K562 (cell line): ENCODE results near the gene FIG4. TPM values are rescaled to one million over a fixed set of nuclear protein-coding genes. Genes with fewer than 3 reads are reported as not detected.
"Not testable (repeated sequence)": the region's sequence is repeated elsewhere in the genome, so short reads cannot be mapped to it uniquely, and the experiment has no call there.

Experiments
- ATAC-seq: fragments of 200-7000 bp; cut with Tn5 transposase; 3 replicates; pipeline ENCODE4 v1.9.1; 2020; ENCODE audit warnings: moderate library complexity
- BruUV-seq: library from RNA; stranded (reverse); fragments of 400-500 nt; replicated peaks from 2 replicates; lab custom pipeline; 2021; lab: Mats Ljungman, UMichigan
- CTCF ChIA-PET: fragments of 300-600 bp; formaldehyde crosslinking; extraction: SDS; loops from one replicate; lab custom pipeline; 2021; ENCODE audit warnings: low intra/inter-chr PET ratio; lab: Yijun Ruan, JAX
- POLR2A ChIA-PET: fragments of 300-600, 350-650 bp; sonication (Branson Sonifier 250); formaldehyde crosslinking; extraction: SDS; loops from one replicate; lab custom pipeline; 2021; ENCODE audit warnings: antibody characterized with exemption, inconsistent platforms; lab: Yijun Ruan, JAX
- DNase-seq, 4 experiments: peaks; one replicate each; pipeline versions ENCODE4 v3.0.0 to v3.0.0-alpha.2; 2011 to 2018; ENCODE audit warnings: low spot score in 3 of 4, mixed read lengths in 3 of 4; ENCODE audit errors: extremely low read depth in 1 of 4
- FAIRE-seq: peaks from 2 replicates; lab custom pipeline; 2011; peaks lifted over from hg19 to GRCh38; lab: Jason Lieb, UNC
- H2AFZ ChIP-seq: 2 replicates; pipeline ENCODE4 v1.6.0; 2011; ENCODE audit warnings: low read depth, low read length, control low read depth, inconsistent platforms
- H3K27ac ChIP-seq: fragments of 200-600 bp; 3 replicates; pipeline ENCODE4 v1.8.0; 2011; ENCODE audit warnings: low read depth, mild to moderate bottlenecking, control low read depth, inconsistent platforms, low read length, moderate library complexity, mixed read lengths; ENCODE audit errors: extremely low read depth
- H3K27me3 ChIP-seq, 2 experiments: fragments of 300-600 bp in 1 of 2; 2 replicates in 1 of 2; 3 replicates in 1 of 2; pipeline versions ENCODE4 v1.6.0 to v1.8.0; 2011; ENCODE audit warnings: inconsistent platforms in 2 of 2, low read length in 2 of 2, mild to moderate bottlenecking in 1 of 2, mixed read lengths in 1 of 2, moderate library complexity in 1 of 2; ENCODE audit not compliant: control insufficient read depth in 2 of 2, insufficient read depth in 2 of 2
- H3K36me3 ChIP-seq: fragments of 300-600 bp; 3 replicates; pipeline ENCODE4 v1.8.0; 2011; ENCODE audit warnings: mild to moderate bottlenecking, low read length, inconsistent platforms; ENCODE audit not compliant: control insufficient read depth, insufficient read depth
- H3K4me1 ChIP-seq, 2 experiments: fragments of 200-600 bp in 1 of 2; replicated peaks in 1 of 2; 2 replicates in 1 of 2; 3 replicates in 1 of 2; pipeline versions ENCODE4 v1.5.1 to v1.8.0; 2011; ENCODE audit warnings: inconsistent platforms in 2 of 2, low read length in 2 of 2, mild to moderate bottlenecking in 1 of 2, mixed read lengths in 1 of 2, moderate library complexity in 1 of 2; ENCODE audit not compliant: control insufficient read depth in 2 of 2, insufficient read depth in 2 of 2
- H3K4me2 ChIP-seq: 2 replicates; pipeline ENCODE4 v1.6.1; 2011; ENCODE audit warnings: low read length, control low read depth, inconsistent platforms, mixed read lengths; ENCODE audit not compliant: insufficient read depth
- H3K4me3 ChIP-seq: fragments of 200-600 bp; sonication (generic), shearing (Covaris generic); 2 replicates; pipeline ENCODE4 v1.5.1; 2016; ENCODE audit warnings: control low read depth, inconsistent platforms
- H3K79me2 ChIP-seq: fragments of 200-600 bp; 3 replicates; pipeline ENCODE4 v1.8.0; 2011; ENCODE audit warnings: low read length, inconsistent platforms; ENCODE audit not compliant: control insufficient read depth, insufficient read depth
- H3K9ac ChIP-seq, 2 experiments: 2 replicates each; pipeline versions ENCODE4 v1.6.0 to v1.6.1; 2011; ENCODE audit warnings: low read depth in 2 of 2, low read length in 2 of 2, control low read depth in 1 of 2, inconsistent platforms in 1 of 2, mild to moderate bottlenecking in 1 of 2, mixed read lengths in 1 of 2; ENCODE audit not compliant: insufficient read depth in 1 of 2
- H3K9me1 ChIP-seq: one replicate; pipeline ENCODE4 v1.6.0; 2011; ENCODE audit warnings: inconsistent platforms, mild to moderate bottlenecking, low read length, moderate library complexity; ENCODE audit not compliant: control insufficient read depth, insufficient read depth
- H3K9me3 ChIP-seq: replicated peaks from 2 replicates; pipeline ENCODE4 v1.5.1; 2011; ENCODE audit warnings: low read depth, low read length, inconsistent platforms; ENCODE audit not compliant: control insufficient read depth, insufficient read depth
- H4K20me1 ChIP-seq: replicated peaks from 2 replicates; pipeline ENCODE4 v1.6.1; 2011; ENCODE audit warnings: low read length, inconsistent platforms, mixed read lengths; ENCODE audit not compliant: control insufficient read depth, insufficient read depth
- CAMTA2 ChIP-seq: fragments of 250-450 bp; sonication (Bioruptor Pico); conservative IDR thresholded peaks from 2 replicates; pipeline ENCODE4 v1.5.1; 2022
- MEIS2 ChIP-seq: fragments of 450-650 bp; IDR thresholded peaks from 2 replicates; pipeline ENCODE4 v1.6.1; 2014; ENCODE audit warnings: mild to moderate bottlenecking; ENCODE audit not compliant: partially characterized antibody
- PKNOX1 ChIP-seq: fragments of 450-650 bp; IDR thresholded peaks from 2 replicates; pipeline ENCODE4 v1.6.1; 2016
- RBM25 ChIP-seq: fragments of 200-400 bp; formaldehyde crosslinking; IDR thresholded peaks from 2 replicates; pipeline ENCODE4 v1.6.1; 2018; ENCODE audit warnings: low read length, low read depth, moderate library complexity; ENCODE audit not compliant: severe bottlenecking
- RBM39 ChIP-seq: fragments of 200-400 bp; formaldehyde crosslinking; optimal IDR thresholded peaks from 2 replicates; pipeline ENCODE3; 2018; ENCODE audit warnings: low read depth, low read length
- TRIM28 ChIP-seq: fragments of 450-650 bp; IDR thresholded peaks from 2 replicates; pipeline ENCODE4 v1.6.1; 2017
- ZKSCAN1 ChIP-seq: fragments of 150-350 bp; IDR thresholded peaks from 2 replicates; pipeline ENCODE4 v1.6.1; 2016; ENCODE audit warnings: low read depth, low read length
- ZNF280B ChIP-seq: fragments of 250-450 bp; sonication (Bioruptor Pico); IDR thresholded peaks from 2 replicates; pipeline ENCODE4 v1.5.1; 2021; ENCODE audit warnings: mild to moderate bottlenecking
- WGBS: fragments of 100-300 bp; shearing (Covaris generic); methylation state at CpG from one replicate; pipeline ENCODE4 v1.1.6; 2016; ENCODE audit warnings: low coverage, mixed read lengths; ENCODE audit not compliant: insufficient coverage; ENCODE audit errors: missing lambda C conversion rate; 5-methylcytosine and 5-hydroxymethylcytosine counted together
- in situ Hi-C: fragments of 300-500 bp; cut with MboI; formaldehyde crosslinking; loops from 4 replicates; pipeline ENCODE4 v1.15.0; 2018; ENCODE audit warnings: inconsistent platforms, mixed read lengths
- intact Hi-C: fragments of 100-400 bp; cut with micrococcal nuclease; formaldehyde crosslinking; loops from 2 replicates; pipeline ENCODE4 v1.14.2; 2022
- polyA plus RNA-seq, 8 experiments: library from polyadenylated mRNA; depleted of rRNA in 4 of 8; stranded (reverse) in 5 of 8; unstranded in 3 of 8; fragments of >200 nt; fragmentation: Nextera tagmentation in 2 of 8; fragmentation: Illumina TruSeq in 1 of 8; extraction: Ambion mirVana in 2 of 8; extraction: Trizol in 1 of 8; gene quantifications; 2 replicates each; pipeline versions ENCODE4 v1.2.1 to v1.2.3, GENCODE V29; 2011 to 2014; ENCODE audit warnings: inconsistent platforms in 1 of 8, missing spikeins in 1 of 8
- total RNA-seq, 7 experiments: library from RNA; depleted of rRNA in 6 of 7; stranded (reverse); fragments of >200 nt in 6 of 7; fragmentation: Illumina TruSeq in 2 of 7; extraction: Trizol in 2 of 7; gene quantifications; 2 replicates each; pipeline versions ENCODE4 v1.2.1 to v1.2.3, GENCODE V29; 2011 to 2021; ENCODE audit warnings: low replicate concordance in 1 of 7

FIG4 gene
- total and polyA plus RNA-seq, 9 of the 15 experiments (the other 6 are each of a cell fraction or from before 2014, with no cell fraction given), result 1.5 to 6.8 (median 4.3) TPM

GRCh38 chr6:109824105-109824504, 133.0 kb downstream of the FIG4 start:
- in situ Hi-C loops (no loop called here), intact Hi-C loops (no loop called here)
- no peak for TF ChIP-seq MEIS2
- Histone ChIP-seq H3K4me1 (no peaks in the 10 kb centered on the region), H2AFZ (no peak overlapping the region), H3K4me3 (no peak overlapping the region), H3K9me3 (no peaks in the 10 kb centered on the region), H4K20me1 (no peaks in the 10 kb centered on the region), H3K79me2 (no peaks in the 10 kb centered on the region), H3K9me1 (no peaks in the 10 kb centered on the region), H3K27ac (no peak overlapping the region), H3K36me3 (no peaks in the 10 kb centered on the region), H3K4me2 (no peak overlapping the region), H3K27me3 (peaks cover 10 to 22% of the 10 kb centered on the region in 2 experiments; a peak in 4 of 5 replicates), H3K9ac (no peak overlapping the region)
- FAIRE-seq, result no peak
- no peak for DNase-seq
- ChIA-PET CTCF (no interaction called here), POLR2A (interaction anchor here (0.6 to 1.4 kb wide), 3 partner anchors 17 to 220 kb away, joined by 3 read pairs; no protein-coding TSS in a partner anchor)
- no TSS peak for BruUV-seq
- no peak for ATAC-seq
- WGBS, result 0% methylated on average over 6 of the region's 6 CpGs

- Histone ChIP-seq H3K4me3 (no peak overlapping the region), H3K9me1 (no peaks in the 10 kb centered on the region), H3K4me2 (no peak overlapping the region), H3K27me3 (peaks cover 3 to 10% of the 10 kb centered on the region in 2 experiments; a peak in 3 of 5 replicates), H3K4me1 (no peaks in the 10 kb centered on the region), H2AFZ (no peak overlapping the region), H3K27ac (no peak overlapping the region), H3K9ac (no peak overlapping the region), H4K20me1 (no peaks in the 10 kb centered on the region), H3K36me3 (no peaks in the 10 kb centered on the region), H3K9me3 (no peaks in the 10 kb centered on the region), H3K79me2 (no peaks in the 10 kb centered on the region)
- TF ChIP-seq TRIM28 (no peak), PKNOX1 (no peak), CAMTA2 (CRISPR knock-in tag) (no peak), ZNF280B (CRISPR knock-in tag) (no peak), ZKSCAN1 (no peak), RBM25 (no peak), RBM39 (no peak)
- intact Hi-C loops, result no loop called here
- FAIRE-seq (no peak), ATAC-seq (no peak), DNase-seq (no peak)
- CTCF ChIA-PET, result no interaction called here
- WGBS, result 5% methylated on average over 2 of the region's 2 CpGs
- POLR2A ChIA-PET, result no interaction called here
- BruUV-seq, result no TSS peak
- in situ Hi-C loops, result no loop called here
Observed at GRCh38 chr6:109826551-109826950, 135.5 kb downstream of the FIG4 start.

- intact Hi-C loops, H3K4me2 ChIP-seq, FAIRE-seq, H3K4me1 ChIP-seq, H3K79me2 ChIP-seq, BruUV-seq, H2AFZ ChIP-seq, H3K27me3 ChIP-seq, H3K9ac ChIP-seq, H3K9me1 ChIP-seq, POLR2A ChIA-PET, H3K27ac ChIP-seq, in situ Hi-C loops, H3K4me3 ChIP-seq, CTCF ChIA-PET, DNase-seq, H4K20me1 ChIP-seq, ATAC-seq, H3K9me3 ChIP-seq, H3K36me3 ChIP-seq: not testable (repeated sequence)
Observed at GRCh38 chr6:109831352-109831751, 140.3 kb downstream of the FIG4 start.
